DMS 273 treated with DMSO at 0.1 percent for 48 hours (cell line): ENCODE data around the gene SSNA1.

ENCODE experiments used
- DNase-seq: peaks from one replicate; lab custom pipeline; 2025; lab: John Stamatoyannopoulos, UW

Gene SSNA1

DNA sequence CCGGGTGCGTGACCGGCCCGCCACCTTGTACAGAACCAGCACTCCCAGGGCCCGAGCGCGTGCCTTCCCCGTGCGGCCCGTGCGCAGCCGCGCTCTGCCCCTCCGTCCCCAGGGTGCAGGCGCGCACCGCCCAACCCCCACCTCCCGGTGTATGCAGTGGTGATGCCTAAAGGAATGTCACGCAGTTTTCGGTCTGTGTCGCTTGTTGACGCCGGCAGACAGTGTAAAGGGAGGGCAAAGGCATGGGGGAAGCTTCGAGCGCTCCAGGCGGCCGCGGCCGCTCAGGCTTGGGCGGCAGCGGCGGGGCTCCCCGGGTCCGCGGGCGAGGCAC, 19.9 kb upstream of the SSNA1 start:
- no peak for DNase-seq

DNA sequence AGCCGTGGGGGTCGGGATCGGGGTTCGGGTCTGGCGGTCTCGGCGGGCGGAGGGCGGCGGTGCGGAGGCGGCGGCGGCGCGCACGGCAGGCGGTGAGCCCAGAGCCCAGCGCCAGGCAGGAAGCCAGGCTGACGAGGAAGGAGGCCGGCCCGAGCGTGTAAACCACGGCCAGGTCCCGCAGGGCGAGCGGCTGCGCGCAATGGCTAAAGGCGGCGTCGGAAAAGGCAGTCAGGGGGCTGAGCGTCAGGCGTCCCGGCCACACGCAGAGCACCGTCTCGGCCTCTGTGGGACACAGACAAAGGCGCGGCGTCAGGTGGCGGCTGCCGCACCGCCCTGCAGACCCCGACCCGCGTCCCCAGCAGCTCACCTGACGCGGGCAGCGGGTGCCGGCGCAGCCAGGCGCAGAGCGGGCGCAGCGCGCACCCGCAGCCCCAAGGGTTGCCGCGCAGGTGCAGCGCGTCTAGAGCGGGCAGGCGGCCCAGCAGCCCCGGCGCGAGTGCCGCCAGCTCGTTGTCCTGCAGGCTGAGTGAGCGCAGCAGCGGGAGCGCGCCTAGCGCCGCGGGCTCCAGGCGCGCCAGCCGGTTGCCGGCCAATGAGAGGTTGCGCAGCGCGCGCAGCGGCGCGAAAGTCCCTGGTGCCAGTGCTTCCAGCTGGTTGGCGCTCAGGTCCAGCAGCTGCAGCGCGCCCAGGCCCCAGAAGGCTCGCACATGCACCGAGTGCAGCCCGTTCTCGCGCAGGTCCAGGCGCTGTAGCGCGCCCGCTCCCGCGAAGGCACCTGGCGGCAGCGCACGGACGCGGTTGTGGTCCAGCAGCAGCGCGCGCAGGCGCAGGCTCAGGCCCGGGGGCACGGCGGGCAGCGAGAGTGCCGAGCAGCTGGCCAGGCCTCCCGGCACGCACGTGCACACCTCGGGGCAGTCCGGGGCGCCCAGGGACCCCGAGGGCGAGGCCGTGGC, 19.3 kb upstream of the SSNA1 start:
- peak; percentile 63 for DNase-seq

DNA sequence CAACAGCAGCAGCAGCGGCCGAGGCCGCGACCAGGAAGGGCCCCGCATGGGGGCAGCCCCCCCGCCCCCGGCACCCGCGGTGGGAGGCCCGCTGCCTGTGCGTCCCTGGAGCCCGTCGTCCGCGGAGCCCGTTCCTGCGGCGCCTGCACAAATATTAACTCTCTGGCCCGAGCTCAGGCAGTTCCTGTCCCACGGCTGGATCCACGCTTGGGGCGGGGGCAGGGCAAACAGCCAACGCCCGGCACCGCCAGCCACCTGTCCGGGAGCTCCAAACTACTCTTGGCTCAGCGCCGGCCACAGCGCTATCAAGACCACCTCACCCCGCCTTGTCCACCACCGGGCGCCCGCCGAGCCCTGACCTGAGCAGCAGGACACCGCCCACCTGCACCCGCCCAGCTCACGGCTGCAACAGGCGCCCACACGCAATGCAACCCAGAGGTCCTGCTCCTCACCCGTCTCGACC, 18.5 kb upstream of the SSNA1 start, which contains the start of gene LRRC26:
TSS of gene LRRC26 (minus strand) at position 156 of the 463 bp plus-strand sequence. CDS start at position 48, 108 bp downstream.
- DNase-seq: no peak

DNA sequence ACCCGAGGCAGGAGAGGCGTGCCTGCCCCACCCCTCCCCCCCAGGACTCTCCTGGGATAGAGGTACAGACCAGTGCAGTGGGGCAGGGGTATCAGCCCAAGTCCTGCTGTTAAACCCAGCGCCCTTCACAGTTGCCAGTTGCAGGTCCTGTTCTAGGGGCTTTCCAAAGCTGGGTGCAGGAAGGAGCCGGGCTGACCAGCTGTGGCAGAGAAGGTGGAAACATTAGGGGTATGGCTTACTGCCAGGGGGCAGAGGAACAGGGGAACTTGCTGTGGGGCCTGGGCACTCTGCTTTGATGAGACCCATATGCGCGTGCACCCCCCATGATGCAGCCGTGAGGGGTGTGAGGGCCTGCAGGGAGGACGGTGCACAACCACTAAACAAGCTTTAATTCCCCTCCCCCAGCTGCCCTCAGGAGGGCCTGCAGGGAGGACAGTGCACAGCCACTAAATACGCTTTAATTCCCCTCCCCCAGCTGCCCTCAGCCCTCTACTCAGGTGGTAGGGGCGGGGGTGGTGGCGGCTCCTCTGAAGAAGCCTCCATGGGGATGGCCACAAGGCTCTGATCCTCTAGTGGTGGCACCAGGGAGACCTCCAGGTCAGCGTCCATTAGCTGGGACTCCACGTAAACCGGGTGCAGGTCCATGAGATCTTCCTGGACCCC, 17.9 kb upstream of the SSNA1 start:
- no peak for DNase-seq

DNA sequence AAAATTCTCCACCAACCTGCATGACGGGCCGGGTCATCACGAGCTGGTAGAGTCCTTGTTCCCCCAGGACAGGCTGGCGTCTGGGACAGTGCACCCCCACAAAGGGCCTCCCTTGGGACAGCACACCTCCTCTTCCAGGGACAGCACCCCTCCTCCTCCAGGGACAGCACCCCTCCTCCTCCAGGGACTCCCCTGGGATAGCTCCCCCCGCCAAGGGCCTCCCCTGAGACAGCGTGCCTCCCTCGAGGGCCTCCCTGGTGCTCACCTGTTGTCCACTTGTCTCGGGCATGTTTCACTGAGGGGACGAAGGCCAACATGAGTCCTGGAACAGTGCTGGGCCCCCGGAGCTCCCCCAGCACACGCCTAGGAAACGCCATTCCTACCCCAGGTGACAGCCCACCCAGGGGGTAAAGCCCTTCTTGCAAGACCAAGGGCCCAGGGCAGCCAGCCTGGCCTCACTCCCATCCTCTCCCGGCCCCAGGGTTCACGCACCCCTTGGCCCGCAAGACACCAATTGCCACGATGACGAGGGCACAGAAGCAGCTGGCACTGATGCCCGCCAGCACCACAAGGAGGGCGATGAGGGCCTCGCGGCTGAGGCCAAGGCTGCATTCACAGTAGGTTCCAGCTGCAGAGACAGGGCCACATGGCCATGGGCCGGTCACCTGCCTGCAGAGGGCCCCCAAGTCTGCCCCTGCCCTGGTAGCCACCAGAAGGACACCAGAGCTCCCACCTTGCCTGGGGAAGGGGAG, 17.2 kb upstream of the SSNA1 start:
- DNase-seq: no peak

DNA sequence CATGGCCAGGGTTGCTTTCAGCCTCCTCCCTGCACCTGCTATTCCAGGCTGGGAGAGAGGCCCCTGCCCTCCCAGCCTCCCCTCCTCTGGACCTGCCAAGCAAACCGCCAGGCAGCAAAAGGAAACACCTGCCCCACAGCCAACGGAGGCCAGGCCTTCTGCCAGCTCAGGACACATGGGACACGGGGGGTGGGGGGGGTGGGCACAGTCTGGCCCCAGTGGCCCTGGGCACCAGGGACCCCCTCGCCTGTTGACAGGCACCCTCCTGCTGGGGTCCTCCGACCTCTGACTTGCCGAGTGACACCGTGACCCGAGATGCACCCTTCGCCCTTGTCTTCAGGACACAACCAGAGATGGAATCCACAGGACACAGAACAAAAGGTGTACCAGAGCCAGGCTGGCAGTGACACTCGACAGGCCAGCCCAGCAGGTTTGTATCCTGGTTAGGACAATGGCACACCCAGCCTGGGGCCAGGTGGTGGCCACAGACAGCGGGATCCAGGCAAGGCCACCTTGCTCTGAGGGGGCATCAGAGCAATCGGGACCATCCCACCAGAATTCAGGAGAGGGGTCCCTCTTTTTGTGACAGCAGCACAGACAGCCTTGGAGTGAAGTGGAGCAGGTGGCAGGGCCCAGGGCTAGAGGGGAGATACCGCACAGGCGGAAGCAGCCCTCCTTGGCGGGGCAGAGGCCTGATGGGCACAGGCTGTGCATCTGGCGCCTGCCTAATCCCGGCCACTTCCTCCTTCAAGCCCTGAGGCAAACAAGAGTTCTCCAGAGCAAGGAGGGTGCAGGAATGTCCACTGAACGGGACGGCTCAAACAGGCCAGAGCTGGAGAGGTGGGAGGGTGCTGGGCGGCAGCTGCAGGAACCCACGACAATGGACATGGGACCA, 15.3 kb upstream of the SSNA1 start:
- DNase-seq: no peak

DNA sequence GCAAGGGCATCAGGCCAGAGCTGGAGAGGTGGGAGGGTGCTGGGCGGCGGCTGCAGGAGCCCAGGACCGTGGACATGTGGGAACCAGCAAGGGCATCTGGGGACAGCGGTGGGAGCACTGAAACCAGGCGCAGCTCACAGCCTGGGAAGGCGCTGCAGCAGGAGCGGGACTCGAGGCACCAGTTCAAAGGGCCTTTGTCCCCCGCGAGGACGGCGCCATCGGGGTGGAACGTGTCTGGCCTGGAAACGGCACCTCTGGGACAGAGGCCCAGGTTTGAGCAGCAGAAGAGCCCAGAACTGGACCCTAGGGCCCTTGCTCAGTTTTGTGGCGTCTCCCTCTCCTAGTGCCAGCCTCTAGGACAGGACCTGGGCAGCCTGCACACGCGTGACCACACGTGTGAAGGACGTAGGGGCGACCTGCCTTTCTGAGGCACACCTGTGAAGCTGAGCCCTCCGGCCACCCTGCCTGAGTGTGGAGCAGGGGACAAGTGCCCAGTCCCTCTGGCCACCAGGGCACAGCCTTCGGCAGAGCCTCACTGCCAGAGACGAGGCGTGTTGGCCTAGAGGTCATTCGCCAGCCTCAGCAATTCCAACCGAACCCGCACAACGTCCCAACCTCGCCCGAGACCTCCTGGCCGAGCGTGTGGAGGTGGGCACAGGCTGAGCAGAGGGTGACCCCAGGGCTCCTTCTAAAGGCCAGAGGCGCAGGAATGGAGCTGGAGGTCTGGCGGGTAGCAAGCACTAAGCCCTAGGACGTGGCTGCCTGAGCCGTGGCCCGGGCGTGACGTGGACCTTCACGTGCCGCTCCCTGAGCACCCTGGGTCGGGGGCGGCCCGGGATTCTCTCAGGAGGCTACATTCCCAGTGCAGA, 14.4 kb upstream of the SSNA1 start:
- DNase-seq: no peak

DNA sequence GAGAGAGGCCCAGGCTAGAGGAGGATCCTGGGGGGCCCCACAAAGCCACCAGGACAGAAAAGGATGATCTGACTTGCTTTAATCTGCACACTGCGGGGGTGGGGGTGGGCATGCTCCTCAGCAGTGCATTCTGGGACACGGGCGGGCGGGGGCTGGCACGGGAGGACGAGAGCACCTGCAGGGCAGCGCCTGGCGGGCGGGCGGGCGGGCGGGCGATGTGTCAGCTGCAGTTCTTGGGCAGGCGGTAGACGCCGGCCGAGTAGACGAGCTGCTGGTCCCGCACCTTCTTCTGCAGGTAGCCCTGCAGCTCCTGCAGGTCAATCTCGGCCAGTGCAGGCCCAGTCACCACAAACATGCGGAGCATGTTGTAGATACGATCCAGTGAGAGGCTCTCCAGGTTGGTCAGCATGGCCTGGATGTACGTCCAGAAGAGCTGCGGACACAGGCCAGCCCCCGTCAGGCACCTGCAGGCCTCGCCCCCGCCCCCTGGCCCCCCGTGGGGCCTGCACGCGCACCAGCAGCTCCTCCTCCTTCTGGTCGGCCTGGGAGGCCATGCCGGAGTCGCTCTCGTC, 13.7 kb upstream of the SSNA1 start:
- DNase-seq: no peak

DNA sequence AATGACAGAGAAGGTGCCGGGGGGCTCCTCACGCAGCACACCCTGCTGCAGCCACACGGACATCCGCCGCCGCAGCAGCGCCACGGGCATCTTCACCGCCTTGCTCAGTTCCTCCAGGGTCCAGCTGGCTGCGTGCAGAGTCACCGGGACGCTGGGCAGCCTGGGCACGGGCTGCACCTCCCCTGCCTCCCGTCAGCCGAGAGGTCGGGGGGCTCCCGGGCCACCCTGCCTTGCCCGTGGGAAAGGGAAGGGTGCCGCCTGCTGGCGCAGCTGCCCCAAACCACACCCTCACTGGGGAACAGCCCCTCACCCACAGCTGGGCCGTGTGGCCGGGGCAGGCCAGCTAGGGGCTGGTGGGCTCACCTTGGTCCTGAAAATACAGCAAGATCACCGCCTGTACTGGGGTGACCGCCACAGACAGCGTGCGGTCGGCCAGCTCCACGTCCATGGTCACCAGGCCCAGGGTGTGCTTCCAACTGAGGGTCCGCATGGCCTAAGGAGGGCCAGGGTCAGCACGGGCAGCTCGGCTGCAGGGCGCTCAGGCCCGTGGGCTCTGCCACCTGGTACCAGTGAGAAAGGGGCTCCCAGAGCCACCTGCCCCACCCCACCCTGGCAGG, 13.0 kb upstream of the SSNA1 start:
- DNase-seq: no peak

DNA sequence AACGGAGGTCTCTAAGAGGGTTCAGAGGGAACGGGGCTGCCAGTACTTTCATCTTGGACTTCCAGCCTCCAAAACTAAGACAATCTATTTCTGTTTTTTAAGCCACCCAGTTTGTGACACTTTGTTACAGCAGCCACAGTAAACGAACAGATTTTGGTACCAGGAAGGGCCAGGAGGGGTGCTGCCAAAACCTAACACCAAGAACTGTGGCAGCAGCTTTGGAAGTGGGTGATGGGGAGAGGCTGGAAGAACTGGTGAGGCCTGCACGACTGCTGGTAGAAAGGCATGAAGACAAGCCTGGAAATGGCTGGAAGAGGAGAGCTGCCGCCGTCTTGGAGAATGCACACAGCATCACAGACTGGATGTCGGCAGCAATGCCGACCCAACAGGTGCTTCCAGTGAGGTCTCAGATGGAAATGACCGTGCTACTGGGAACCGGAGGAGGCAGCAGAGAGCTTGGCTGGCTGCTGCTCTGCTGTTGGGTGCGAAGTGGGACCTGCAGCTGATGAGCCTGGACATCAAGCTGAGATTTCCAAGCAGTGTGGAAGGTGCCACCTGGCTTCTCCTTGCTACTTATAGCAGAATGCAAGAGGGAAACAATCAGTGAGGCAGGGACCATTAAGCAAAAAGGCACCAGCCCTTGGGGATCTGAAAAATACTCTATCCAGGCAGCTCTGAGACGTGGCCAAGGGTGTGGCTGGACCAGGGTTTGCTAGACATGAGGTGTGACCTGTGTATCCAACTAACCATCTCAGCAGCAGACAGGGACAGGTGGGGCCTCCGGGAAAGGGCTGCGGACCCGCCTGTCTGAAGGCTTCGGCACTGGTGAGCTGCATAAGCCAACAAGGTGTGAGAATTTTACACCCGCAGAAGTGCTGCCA, 11.9 kb upstream of the SSNA1 start:
- DNase-seq: peak; percentile 40

DNA sequence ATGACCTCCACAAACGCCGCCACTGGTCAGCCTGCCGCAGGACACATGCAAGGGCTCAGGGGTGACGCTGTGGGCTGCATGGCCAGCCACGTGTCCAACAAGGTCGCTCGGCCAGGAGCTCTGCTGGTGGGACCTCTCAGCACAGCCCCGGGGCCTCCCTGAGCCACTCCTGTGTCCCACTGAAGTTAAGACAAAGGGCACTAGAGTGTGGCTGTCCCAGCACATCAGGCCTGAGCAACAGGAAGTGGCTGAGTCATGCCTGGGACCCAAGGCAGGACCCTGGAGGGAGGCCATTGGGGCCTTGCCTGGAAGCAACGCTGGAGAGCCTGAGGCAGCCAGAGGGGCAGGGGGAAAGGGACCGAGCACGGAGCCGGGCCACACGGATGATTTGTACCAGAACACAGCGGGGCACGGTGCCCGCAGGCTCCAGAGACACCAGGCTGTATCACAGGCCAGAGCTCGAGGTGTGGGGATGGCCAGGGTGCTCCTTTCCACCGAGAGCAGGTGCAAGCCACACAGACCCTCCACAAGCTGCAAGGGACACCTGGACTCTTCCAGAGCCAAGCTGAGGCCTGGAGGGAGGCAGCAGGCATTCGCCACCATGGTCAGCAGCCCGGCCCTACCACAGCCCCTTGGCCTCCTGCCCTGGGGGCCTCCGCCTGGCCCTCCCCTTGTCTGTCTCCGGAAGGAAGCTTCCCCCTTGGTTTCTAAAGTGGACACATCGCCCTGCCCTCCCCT, 10.1 kb upstream of the SSNA1 start:
- DNase-seq: no peak

DNA sequence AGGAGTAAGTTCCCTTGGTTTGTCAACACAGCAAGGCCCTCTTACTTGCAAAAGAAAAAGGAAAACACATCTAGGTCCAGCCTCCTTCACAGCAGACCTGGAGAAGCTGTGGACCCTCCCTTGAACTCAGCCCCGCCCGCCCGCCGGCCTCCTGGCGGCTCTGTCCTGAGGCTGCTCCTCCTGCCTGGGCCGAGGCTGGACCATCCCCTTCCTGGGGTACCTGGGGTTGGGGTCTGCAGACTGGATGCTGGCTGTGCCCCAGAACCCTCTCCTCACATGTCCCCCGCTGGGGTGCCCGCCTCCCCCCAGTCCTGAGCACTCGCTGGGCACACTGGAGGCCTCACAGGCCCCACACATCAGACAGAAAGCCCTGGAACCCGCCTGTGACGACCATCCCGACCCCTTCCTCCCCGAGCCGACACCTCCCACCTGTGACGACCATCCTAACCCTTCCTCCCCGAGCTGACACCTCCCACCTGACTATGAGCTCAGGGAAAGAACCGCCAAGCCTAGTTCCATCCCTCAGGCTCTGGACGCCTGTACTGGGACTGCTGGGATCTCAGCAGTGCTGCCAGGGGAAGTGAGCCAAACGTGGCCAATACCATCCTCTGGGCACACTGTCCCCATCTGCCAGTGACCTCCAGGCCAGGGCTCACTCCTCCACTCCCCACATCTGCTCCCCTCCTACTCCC, 9.4 kb upstream of the SSNA1 start:
- DNase-seq: no peak

DNA sequence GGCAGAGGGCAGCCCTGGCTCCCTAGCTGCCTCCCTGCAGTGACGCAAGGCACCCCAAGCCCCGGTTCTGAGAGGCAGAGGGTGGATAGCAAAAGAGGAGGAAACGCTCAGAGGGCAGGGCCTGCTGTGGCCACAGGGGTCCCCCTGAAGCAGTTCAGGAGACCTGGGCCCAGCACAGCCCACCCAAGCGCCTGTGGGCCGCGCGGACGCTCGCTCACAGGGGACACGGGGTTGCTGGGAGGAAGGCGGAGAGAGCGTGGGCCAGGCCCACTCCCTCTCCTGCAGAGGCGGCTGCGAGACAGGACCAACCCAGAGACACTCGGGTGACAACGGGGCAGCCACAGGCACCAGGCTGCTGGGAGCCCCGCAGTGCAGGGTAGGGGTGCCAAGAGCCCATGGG, 8.7 kb upstream of the SSNA1 start:
- no peak for DNase-seq

DNA sequence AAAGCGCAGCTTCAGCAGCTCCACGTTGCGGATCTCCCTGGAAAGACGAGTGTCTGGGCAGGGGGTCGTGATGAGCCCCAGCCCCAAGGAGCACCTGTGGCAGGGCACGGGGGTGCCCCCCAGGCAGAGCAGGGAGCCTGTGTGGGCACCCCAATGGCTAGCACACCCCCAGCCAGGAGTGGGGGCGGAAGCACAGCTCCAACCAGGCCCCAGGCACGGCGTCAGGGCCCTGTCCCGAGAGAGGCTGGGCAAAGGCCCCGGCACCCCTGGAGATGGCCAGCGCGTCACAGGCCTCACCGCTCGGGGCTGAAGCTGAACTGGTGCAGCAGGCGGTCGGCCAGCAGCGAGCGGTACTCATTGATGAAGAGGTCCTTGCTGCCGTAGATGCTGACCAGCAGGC, 8.0 kb upstream of the SSNA1 start:
- no peak for DNase-seq

DNA sequence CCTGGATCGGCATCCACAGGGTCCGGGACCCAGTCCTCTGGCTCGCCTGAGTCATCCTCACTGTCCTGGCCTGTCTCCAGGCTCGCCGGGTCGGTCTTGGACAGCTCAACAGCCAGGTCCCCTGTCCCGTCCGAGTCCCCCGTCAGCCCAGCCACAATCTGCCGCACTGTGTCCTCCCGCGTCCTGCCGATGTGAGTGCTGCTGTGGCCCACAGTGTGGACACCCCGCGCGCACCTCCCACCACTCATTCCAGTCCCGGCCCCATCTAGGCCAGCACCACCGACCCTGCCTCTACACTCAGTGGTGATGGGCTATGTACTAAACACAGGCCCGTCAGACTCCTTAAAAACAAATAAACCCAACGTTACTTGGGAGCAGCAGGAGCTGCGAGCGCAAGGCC, 6.8 kb upstream of the SSNA1 start:
- no peak for DNase-seq

DNA sequence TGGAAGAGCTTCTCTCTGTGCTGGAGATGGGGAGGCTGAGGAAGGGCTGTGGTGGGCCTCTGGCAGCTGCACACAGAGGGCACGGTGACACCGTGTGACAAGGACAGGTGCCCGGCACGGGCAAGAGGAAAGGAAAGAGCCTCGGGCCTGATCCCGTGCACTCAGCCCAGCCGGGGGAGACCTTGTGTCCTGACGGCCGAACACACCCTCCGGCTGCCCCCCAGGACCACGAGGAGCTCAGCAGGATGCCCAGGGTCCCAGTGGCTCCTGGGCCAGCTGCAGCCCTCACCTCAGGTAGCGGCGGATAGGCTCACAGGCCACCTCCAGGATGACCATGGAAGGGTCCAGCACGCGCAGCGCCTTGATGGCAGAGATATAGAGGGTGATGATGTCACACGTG, 5.6 kb upstream of the SSNA1 start:
- no peak for DNase-seq

DNA sequence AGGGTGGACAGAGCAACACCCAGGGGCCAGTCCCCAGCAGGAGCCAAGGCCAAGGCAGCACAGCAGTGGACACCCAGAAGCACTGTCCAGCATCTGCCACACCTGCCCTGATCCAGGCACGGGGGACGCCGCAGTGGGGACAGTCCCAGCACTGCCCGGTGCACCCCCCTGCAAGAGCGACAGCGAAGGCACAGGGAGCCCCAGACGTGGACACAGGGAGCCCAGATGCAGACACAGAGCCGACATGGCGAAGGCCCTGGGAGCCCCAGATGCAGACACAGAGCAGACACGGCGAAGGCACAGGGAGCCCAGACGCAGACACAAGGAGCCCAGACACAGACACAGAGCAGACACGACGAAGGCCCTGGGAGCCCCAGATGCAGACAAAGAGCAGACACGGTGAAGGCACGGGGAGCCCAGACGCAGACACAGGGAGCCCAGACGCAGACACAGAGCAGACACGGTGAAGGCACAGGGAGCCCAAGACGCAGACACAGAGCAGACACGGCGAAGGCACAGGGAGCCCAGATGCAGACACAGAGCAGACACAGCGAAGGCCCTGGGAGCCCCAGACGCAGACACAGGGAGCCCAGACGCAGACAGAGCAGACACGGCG, 4.4 kb upstream of the SSNA1 start:
- no peak for DNase-seq
